Measurements from ENCODE around the gene DYNC1H1. TPM values are rescaled to one million over a fixed set of nuclear protein-coding genes. Genes with fewer than 3 reads are reported as not detected.

The DYNC1H1 gene
- total RNA-seq, 4 donors from 2014 or later = 606 to 1,020 (median 666) TPM

GRCh38 chr14:101965181-101965544 lies 790 bp downstream of the DYNC1H1 start:
- ATAC-seq = peak; percentile 37
- H3K27ac ChIP-seq = peak overlapping the region; percentile 72 to 97 (median 96)
- peaks cover 0 to 74% (median 13%) of the 10 kb centered on the region in 3 donors for H3K4me1 ChIP-seq
- H3K36me3 ChIP-seq = peaks cover 0 to 9% of the 10 kb centered on the region in 2 donors
- WGBS, 2 donors (ENCODE audit: low coverage in 1 of 2) = 0% methylated on average over 1 of the region's 28 CpGs; no CpG with 5 or more reads in 1 of the 2 donors
- H3K27me3 ChIP-seq = no peaks in the 10 kb centered on the region
- TF ChIP-seq EP300 (IDR thresholded peaks at IDR 0.05) = no peak
- no peak for TF ChIP-seq POLR2A (IDR thresholded peaks at IDR 0.05)
- no peak for TF ChIP-seq CTCF (IDR thresholded peaks at IDR 0.05)
- TF ChIP-seq POLR2AphosphoS5 (IDR thresholded peaks at IDR 0.05) = no peak
- no peaks in the 10 kb centered on the region for H3K9me3 ChIP-seq
- peak overlapping the region; percentile 70 to 88 for H3K4me3 ChIP-seq

GRCh38 chr14:101965770-101966722 lies 1.7 kb downstream of the DYNC1H1 start:
- TF ChIP-seq CTCF (IDR thresholded peaks at IDR 0.05) (no peak), POLR2A (IDR thresholded peaks at IDR 0.05) (no peak), EP300 (IDR thresholded peaks at IDR 0.05) (no peak), POLR2AphosphoS5 (IDR thresholded peaks at IDR 0.05) (no peak)
- WGBS, 2 donors (ENCODE audit: low coverage in 1 of 2) = 12 to 20% methylated on average over 5 of the region's 5 CpGs
- H3K4me1 ChIP-seq = peaks cover 0 to 80% (median 13%) of the 10 kb centered on the region in 3 donors

GRCh38 chr14:101966742-101967141 lies 2.4 kb downstream of the DYNC1H1 start:
- WGBS, 2 donors (ENCODE audit: low coverage in 1 of 2) = 52 to 83% methylated on average over 2 of the region's 2 CpGs

More at GRCh38 chr14:101965770-101966722, 1.7 kb downstream of the DYNC1H1 start:
- ATAC-seq = no peak
- Histone ChIP-seq H3K27me3 (no peaks in the 10 kb centered on the region), H3K9me3 (no peaks in the 10 kb centered on the region), H3K4me3 (peak overlapping the region; percentile 70 to 88), H3K27ac (peak overlapping the region; percentile 72 to 97 (median 96)), H3K36me3 (peaks cover 0 to 9% of the 10 kb centered on the region in 2 donors)

GRCh38 chr14:101968186-101968585 lies 3.8 kb downstream of the DYNC1H1 start:
- TF ChIP-seq POLR2AphosphoS5 (IDR thresholded peaks at IDR 0.05) (no peak), EP300 (IDR thresholded peaks at IDR 0.05) (no peak), POLR2A (IDR thresholded peaks at IDR 0.05) (no peak), CTCF (IDR thresholded peaks at IDR 0.05) (no peak)
- peak overlapping the region in 2 of 4 donors; percentile 95 to 97 for H3K27ac ChIP-seq
- no peak for ATAC-seq
- H3K4me3 ChIP-seq = no peak overlapping the region
- H3K36me3 ChIP-seq = peaks cover 0 to 9% of the 10 kb centered on the region in 2 donors
- no peaks in the 10 kb centered on the region for H3K27me3 ChIP-seq
- H3K4me1 ChIP-seq = peaks cover 6 to 80% (median 30%) of the 10 kb centered on the region in 3 donors
- WGBS, 2 donors (ENCODE audit: low coverage in 1 of 2) = 65 to 70% methylated on average over 2 to 4 of the region's 4 CpGs
- H3K9me3 ChIP-seq = no peaks in the 10 kb centered on the region

More at GRCh38 chr14:101966742-101967141, 2.4 kb downstream of the DYNC1H1 start:
- TF ChIP-seq POLR2AphosphoS5 (IDR thresholded peaks at IDR 0.05) (no peak), EP300 (IDR thresholded peaks at IDR 0.05) (no peak), POLR2A (IDR thresholded peaks at IDR 0.05) (no peak), CTCF (IDR thresholded peaks at IDR 0.05) (no peak)
- Histone ChIP-seq H3K36me3 (peaks cover 0 to 9% of the 10 kb centered on the region in 2 donors), H3K27me3 (no peaks in the 10 kb centered on the region), H3K27ac (peak overlapping the region in 3 of 4 donors; percentile 15 to 97 (median 95)), H3K9me3 (no peaks in the 10 kb centered on the region), H3K4me1 (peaks cover 2 to 80% (median 19%) of the 10 kb centered on the region in 3 donors), H3K4me3 (no peak overlapping the region)
- ATAC-seq = no peak

Data from gastroesophageal sphincter (tissue), 4 donors.